MCF 10A (cell line): ENCODE measurements around the gene CCDC121. TPM values are rescaled to one million over a fixed set of nuclear protein-coding genes. Genes with fewer than 3 reads are reported as not detected.

Source experiments
- BruUV-seq: library from RNA; stranded (reverse); fragments of 400-500 nt; replicated peaks from 2 replicates; lab custom pipeline; 2021; lab: Mats Ljungman, UMichigan
- CTCF ChIA-PET: fragments of 300-600 bp; sonication (Branson Sonifier 250); formaldehyde crosslinking; extraction: SDS; loops from one replicate; lab custom pipeline; 2021; ENCODE audit warnings: antibody characterized with exemption, inconsistent platforms; lab: Yijun Ruan, JAX
- POLR2A ChIA-PET: fragments of 300-600, 350-650 bp; sonication (Branson Sonifier 250); formaldehyde crosslinking; extraction: SDS; loops from one replicate; lab custom pipeline; 2020; ENCODE audit warnings: antibody characterized with exemption, inconsistent platforms; lab: Yijun Ruan, JAX
- DNase-seq: peaks from one replicate; pipeline ENCODE4 v3.0.0-alpha.2; 2018; ENCODE audit not compliant: unreplicated experiment
- H3K27ac Mint-ChIP-seq: one replicate; pipeline ENCODE4 v1.8.0; 2022; ENCODE audit warnings: mild to moderate bottlenecking, low read depth, mixed read lengths; ENCODE audit not compliant: unreplicated experiment
- H3K27me3 Mint-ChIP-seq: one replicate; pipeline ENCODE4 v1.8.0; 2022; ENCODE audit warnings: mixed read lengths; ENCODE audit not compliant: insufficient read depth, unreplicated experiment
- H3K36me3 Mint-ChIP-seq: one replicate; pipeline ENCODE4 v1.8.0; 2022; ENCODE audit warnings: mild to moderate bottlenecking, moderate library complexity, mixed read lengths; ENCODE audit not compliant: insufficient read depth, unreplicated experiment
- H3K4me1 Mint-ChIP-seq: one replicate; pipeline ENCODE4 v1.8.0; 2022; ENCODE audit warnings: mixed read lengths; ENCODE audit not compliant: insufficient read depth, unreplicated experiment
- H3K4me3 Mint-ChIP-seq: one replicate; pipeline ENCODE4 v1.8.0; 2022; ENCODE audit warnings: mild to moderate bottlenecking, moderate library complexity, mixed read lengths; ENCODE audit not compliant: unreplicated experiment
- H3K9me3 Mint-ChIP-seq: one replicate; pipeline ENCODE4 v1.8.0; 2022; ENCODE audit warnings: mixed read lengths; ENCODE audit not compliant: unreplicated experiment
- intact Hi-C: fragments of 100-400 bp; cut with micrococcal nuclease; formaldehyde crosslinking; loops from 2 replicates; pipeline ENCODE4 v1.14.1; 2022
- total RNA-seq: library from RNA; stranded (reverse); gene quantifications from 2 replicates; pipeline ENCODE4 v1.2.3, GENCODE V29; 2022
- TF ChIP-seq, protein P1 (sequence below): fragments of 200-600 bp; IDR thresholded peaks from one replicate; pipeline ENCODE4 v1.8.0; 2022; ENCODE audit warnings: antibody characterized with exemption, mild to moderate bottlenecking; ENCODE audit not compliant: unreplicated experiment

The CCDC121 gene
- total RNA-seq, 1 experiment from 2014 or later, result 0.61 TPM

DNA sequence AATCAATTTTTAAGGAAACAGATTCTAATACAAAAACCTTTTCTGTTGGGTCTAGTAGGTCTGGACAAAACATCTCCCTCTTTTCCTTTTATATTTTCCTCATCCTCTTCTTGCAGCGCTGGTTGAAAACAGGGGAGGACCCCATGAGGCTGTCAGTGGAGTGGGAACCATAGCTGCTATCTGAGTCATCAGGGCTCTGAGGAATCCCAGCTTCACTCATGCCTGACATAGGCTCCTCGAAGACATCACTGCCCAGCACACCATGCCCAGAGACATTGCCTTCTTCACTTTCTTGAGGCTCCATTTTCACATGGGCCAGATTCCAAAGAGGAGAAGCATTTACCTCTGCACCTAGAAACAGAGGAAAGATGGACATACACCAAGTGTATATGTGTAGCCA, 24.6 kb upstream of the CCDC121 start:
- ChIA-PET POLR2A (interaction anchor here (1.1 kb wide), 1 partner anchor 10 kb away, joined by 3 read pairs; the partner anchor contains the start of genes SLC4A1AP and SUPT7L), CTCF (no interaction called here)
- no TSS peak for BruUV-seq
- TF ChIP-seq, protein P1, sequence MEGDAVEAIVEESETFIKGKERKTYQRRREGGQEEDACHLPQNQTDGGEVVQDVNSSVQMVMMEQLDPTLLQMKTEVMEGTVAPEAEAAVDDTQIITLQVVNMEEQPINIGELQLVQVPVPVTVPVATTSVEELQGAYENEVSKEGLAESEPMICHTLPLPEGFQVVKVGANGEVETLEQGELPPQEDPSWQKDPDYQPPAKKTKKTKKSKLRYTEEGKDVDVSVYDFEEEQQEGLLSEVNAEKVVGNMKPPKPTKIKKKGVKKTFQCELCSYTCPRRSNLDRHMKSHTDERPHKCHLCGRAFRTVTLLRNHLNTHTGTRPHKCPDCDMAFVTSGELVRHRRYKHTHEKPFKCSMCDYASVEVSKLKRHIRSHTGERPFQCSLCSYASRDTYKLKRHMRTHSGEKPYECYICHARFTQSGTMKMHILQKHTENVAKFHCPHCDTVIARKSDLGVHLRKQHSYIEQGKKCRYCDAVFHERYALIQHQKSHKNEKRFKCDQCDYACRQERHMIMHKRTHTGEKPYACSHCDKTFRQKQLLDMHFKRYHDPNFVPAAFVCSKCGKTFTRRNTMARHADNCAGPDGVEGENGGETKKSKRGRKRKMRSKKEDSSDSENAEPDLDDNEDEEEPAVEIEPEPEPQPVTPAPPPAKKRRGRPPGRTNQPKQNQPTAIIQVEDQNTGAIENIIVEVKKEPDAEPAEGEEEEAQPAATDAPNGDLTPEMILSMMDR, result no peak
- intact Hi-C loops, result no loop called here
- Mint-ChIP-seq H3K9me3 (no peaks in the 10 kb centered on the region), H3K36me3 (peaks cover 81% of the 10 kb centered on the region), H3K4me1 (peaks cover 25% of the 10 kb centered on the region), H3K4me3 (no peak overlapping the region), H3K27me3 (no peaks in the 10 kb centered on the region), H3K27ac (no peak overlapping the region)
- no peak for DNase-seq

DNA sequence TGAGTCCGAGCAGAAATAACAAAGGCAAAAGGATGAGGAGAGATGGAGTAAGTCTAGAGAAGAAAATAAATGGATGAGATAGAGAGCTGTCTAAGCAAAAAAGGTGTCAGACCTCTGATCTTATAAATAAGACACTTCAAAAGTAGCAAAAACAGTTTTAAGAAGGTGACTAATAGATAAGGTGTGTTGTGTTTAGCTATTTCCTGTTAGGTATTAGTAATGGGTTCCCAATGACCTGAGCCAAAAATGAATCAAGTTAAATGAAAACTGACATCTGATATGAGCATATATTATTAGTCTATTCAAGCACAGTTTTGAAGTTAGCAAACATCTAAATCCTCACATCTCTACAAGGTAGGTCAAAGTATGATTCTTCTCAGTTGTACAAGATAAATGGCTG, 24.0 kb upstream of the CCDC121 start:
- POLR2A ChIA-PET, result interaction anchor here (0.8 to 1.1 kb wide), 2 partner anchors 11 to 23 kb away, joined by 3 read pairs; partner anchors contain the start of genes CCDC121, GPN1, SLC4A1AP and SUPT7L
- Mint-ChIP-seq H3K4me3 (no peak overlapping the region), H3K9me3 (no peaks in the 10 kb centered on the region), H3K36me3 (peaks cover 84% of the 10 kb centered on the region), H3K4me1 (peaks cover 25% of the 10 kb centered on the region), H3K27ac (no peak overlapping the region), H3K27me3 (no peaks in the 10 kb centered on the region)
- no peak for DNase-seq
- intact Hi-C loops, result no loop called here
- CTCF ChIA-PET, result no interaction called here
- TF ChIP-seq, protein P1, result no peak
- no TSS peak for BruUV-seq

- Mint-ChIP-seq H3K27me3 (no peaks in the 10 kb centered on the region), H3K27ac (no peak overlapping the region), H3K9me3 (no peaks in the 10 kb centered on the region), H3K4me3 (no peak overlapping the region), H3K36me3 (peaks cover 84% of the 10 kb centered on the region), H3K4me1 (peaks cover 25% of the 10 kb centered on the region)
- POLR2A ChIA-PET, result interaction anchor here (0.8 to 1.1 kb wide), 2 partner anchors 11 to 23 kb away, joined by 3 read pairs; partner anchors contain the start of genes CCDC121, GPN1, SLC4A1AP and SUPT7L
- TF ChIP-seq, protein P1, result no peak
- intact Hi-C loops, result no loop called here
- no TSS peak for BruUV-seq
- CTCF ChIA-PET, result no interaction called here
- DNase-seq, result no peak
Measured at GRCh38 chr2:27652341-27652740, 23.5 kb upstream of the CCDC121 start.

DNA sequence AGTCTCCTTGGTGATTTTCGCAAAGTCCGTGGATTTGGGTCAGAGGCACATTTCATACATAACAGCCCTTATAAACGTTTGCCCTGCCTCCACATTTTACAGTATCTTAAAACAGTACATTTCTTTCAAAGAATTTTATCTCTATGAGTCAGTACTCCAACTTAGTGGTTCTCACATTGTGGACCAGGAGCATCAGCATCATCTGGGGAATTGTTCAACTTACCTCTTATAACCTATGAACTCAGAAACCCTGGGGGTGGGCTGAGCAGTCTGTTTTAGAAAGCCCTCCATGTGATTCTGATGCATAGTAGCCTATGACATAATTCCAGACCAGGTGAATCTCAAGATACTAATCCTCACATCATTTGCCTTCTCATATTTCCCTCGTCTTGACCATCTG, 22.2 kb upstream of the CCDC121 start:
- Mint-ChIP-seq H3K27me3 (no peaks in the 10 kb centered on the region), H3K4me1 (peaks cover 25% of the 10 kb centered on the region), H3K27ac (no peak overlapping the region), H3K36me3 (peaks cover 81% of the 10 kb centered on the region), H3K4me3 (no peak overlapping the region), H3K9me3 (no peaks in the 10 kb centered on the region)
- CTCF ChIA-PET, result interaction anchor here (1.2 kb wide), 1 partner anchor 33 kb away, joined by 3 read pairs; no protein-coding TSS in a partner anchor
- TF ChIP-seq, protein P1, result no peak
- no TSS peak for BruUV-seq
- intact Hi-C loops, result no loop called here
- DNase-seq, result no peak
- POLR2A ChIA-PET, result interaction anchor here (1.0 kb wide), 1 partner anchor 23 kb away, joined by 3 read pairs; no protein-coding TSS in a partner anchor
